ENCODE results near the gene ANTXR1. TPM values are rescaled to one million over a fixed set of nuclear protein-coding genes. Genes with fewer than 3 reads are reported as not detected.

ANTXR1 gene
- total RNA-seq, 5 donors from 2014 or later (not counting 1 experiment from before 2014, with no cell fraction given) = 0.19 to 0.79 (median 0.63) TPM; not detected in 1

GRCh38 chr2:69067866-69068265 lies 54.9 kb downstream of the ANTXR1 start:
- Histone ChIP-seq H3K9me3 (no peaks in the 10 kb centered on the region), H3K27ac (ENCODE audit: low read length) (no peak overlapping the region), H3K36me3 (ENCODE audit: control insufficient read depth in 2 of 2, extremely low read depth in 1 of 2, insufficient read depth in 1 of 2, low read length in 1 of 2) (no peaks in the 10 kb centered on the region), H3K4me3 (ENCODE audit: control insufficient read depth in 1 of 2, extremely low read depth in 1 of 2, low read length in 1 of 2) (no peak overlapping the region), H3K4me1 (ENCODE audit: control insufficient read depth in 1 of 2, extremely low read depth in 1 of 2, insufficient read depth in 2 of 2, low read length in 2 of 2) (no peaks in the 10 kb centered on the region), H3K27me3 (replicated peaks in 1 of 2; ENCODE audit: control insufficient read depth in 2 of 2, extremely low read depth in 1 of 2, insufficient read depth in 2 of 2, low read length in 1 of 2) (peaks cover 0 to 9% of the 10 kb centered on the region in 2 experiments)
- no peaks in the 10 kb centered on the region for H3K36me3 Mint-ChIP-seq
- no peak overlapping the region for H3K4me3 Mint-ChIP-seq
- DNase-seq (no peak), ATAC-seq (replicated peaks in 1 of 4) (no peak)
- H3K27me3 Mint-ChIP-seq = peaks cover 9 to 18% of the 10 kb centered on the region in 2 donors
- no peaks in the 10 kb centered on the region for H3K4me1 Mint-ChIP-seq
- peaks cover 0 to 8% (median 4%) of the 10 kb centered on the region in 3 donors for H3K9me3 Mint-ChIP-seq
- H3K27ac Mint-ChIP-seq = no peak overlapping the region
- POLR2A ChIA-PET = no interaction called here
- CTCF ChIA-PET = no interaction called here

- Histone ChIP-seq H3K27me3 (replicated peaks in 1 of 2; ENCODE audit: control insufficient read depth in 2 of 2, extremely low read depth in 1 of 2, insufficient read depth in 2 of 2, low read length in 1 of 2) (peaks cover 0 to 5% of the 10 kb centered on the region in 2 experiments), H3K9me3 (no peaks in the 10 kb centered on the region), H3K4me1 (ENCODE audit: control insufficient read depth in 1 of 2, extremely low read depth in 1 of 2, insufficient read depth in 2 of 2, low read length in 2 of 2) (no peaks in the 10 kb centered on the region), H3K36me3 (ENCODE audit: control insufficient read depth in 2 of 2, extremely low read depth in 1 of 2, insufficient read depth in 1 of 2, low read length in 1 of 2) (no peaks in the 10 kb centered on the region), H3K27ac (ENCODE audit: low read length) (no peak overlapping the region), H3K4me3 (ENCODE audit: control insufficient read depth in 1 of 2, extremely low read depth in 1 of 2, low read length in 1 of 2) (no peak overlapping the region)
- DNase-seq (no peak), ATAC-seq (replicated peaks in 1 of 4) (no peak)
- CTCF ChIA-PET = no interaction called here
- WGBS (ENCODE audit: insufficient coverage) = 75% methylated on average over 1 of the region's 3 CpGs
- no peaks in the 10 kb centered on the region for H3K4me1 Mint-ChIP-seq
- POLR2A ChIA-PET = no interaction called here
- H3K27me3 Mint-ChIP-seq = peaks cover 9 to 13% of the 10 kb centered on the region in 2 donors
- H3K27ac Mint-ChIP-seq = no peak overlapping the region
- no peaks in the 10 kb centered on the region for H3K36me3 Mint-ChIP-seq
- H3K4me3 Mint-ChIP-seq = no peak overlapping the region
- no peaks in the 10 kb centered on the region for H3K9me3 Mint-ChIP-seq
Observed at GRCh38 chr2:69070969-69071368, 58.0 kb downstream of the ANTXR1 start.

- ChIA-PET POLR2A (no interaction called here), CTCF (no interaction called here)
- DNase-seq (no peak), ATAC-seq (replicated peaks in 1 of 4) (no peak)
- Mint-ChIP-seq H3K27me3 (peaks cover 10 to 12% of the 10 kb centered on the region in 2 donors), H3K4me1 (no peaks in the 10 kb centered on the region), H3K36me3 (no peaks in the 10 kb centered on the region), H3K9me3 (no peaks in the 10 kb centered on the region), H3K27ac (no peak overlapping the region), H3K4me3 (no peak overlapping the region)
- no CpG with 5 or more reads among the region's 1 CpG for WGBS (ENCODE audit: insufficient coverage)
- Histone ChIP-seq H3K4me3 (ENCODE audit: control insufficient read depth in 1 of 2, extremely low read depth in 1 of 2, low read length in 1 of 2) (no peak overlapping the region), H3K36me3 (ENCODE audit: control insufficient read depth in 2 of 2, extremely low read depth in 1 of 2, insufficient read depth in 1 of 2, low read length in 1 of 2) (no peaks in the 10 kb centered on the region), H3K4me1 (ENCODE audit: control insufficient read depth in 1 of 2, extremely low read depth in 1 of 2, insufficient read depth in 2 of 2, low read length in 2 of 2) (no peaks in the 10 kb centered on the region), H3K27me3 (replicated peaks in 1 of 2; ENCODE audit: control insufficient read depth in 2 of 2, extremely low read depth in 1 of 2, insufficient read depth in 2 of 2, low read length in 1 of 2) (peaks cover 0 to 5% of the 10 kb centered on the region in 2 experiments), H3K27ac (ENCODE audit: low read length) (no peak overlapping the region), H3K9me3 (no peaks in the 10 kb centered on the region)
Observed at GRCh38 chr2:69073928-69074570, 61.1 kb downstream of the ANTXR1 start.

GRCh38 chr2:69074918-69075317 lies 61.9 kb downstream of the ANTXR1 start:
- H3K4me3 Mint-ChIP-seq = no peak overlapping the region
- DNase-seq (no peak), ATAC-seq (replicated peaks in 1 of 4) (no peak)
- no peaks in the 10 kb centered on the region for H3K9me3 ChIP-seq
- no peaks in the 10 kb centered on the region for H3K4me1 Mint-ChIP-seq
- POLR2A ChIA-PET = no interaction called here
- no peaks in the 10 kb centered on the region for H3K4me1 ChIP-seq (ENCODE audit: control insufficient read depth in 1 of 2, extremely low read depth in 1 of 2, insufficient read depth in 2 of 2, low read length in 2 of 2)
- no peaks in the 10 kb centered on the region for H3K9me3 Mint-ChIP-seq
- H3K36me3 Mint-ChIP-seq = no peaks in the 10 kb centered on the region
- peaks cover 0 to 5% of the 10 kb centered on the region in 2 experiments for H3K27me3 ChIP-seq (replicated peaks in 1 of 2; ENCODE audit: control insufficient read depth in 2 of 2, extremely low read depth in 1 of 2, insufficient read depth in 2 of 2, low read length in 1 of 2)
- H3K4me3 ChIP-seq (ENCODE audit: control insufficient read depth in 1 of 2, extremely low read depth in 1 of 2, low read length in 1 of 2) = no peak overlapping the region
- H3K27ac Mint-ChIP-seq = no peak overlapping the region
- peaks cover 12% of the 10 kb centered on the region in 2 donors for H3K27me3 Mint-ChIP-seq
- no peak overlapping the region for H3K27ac ChIP-seq (ENCODE audit: low read length)
- CTCF ChIA-PET = no interaction called here
- 80% methylated on average over 1 of the region's 4 CpGs for WGBS (ENCODE audit: insufficient coverage)
- H3K36me3 ChIP-seq (ENCODE audit: control insufficient read depth in 2 of 2, extremely low read depth in 1 of 2, insufficient read depth in 1 of 2, low read length in 1 of 2) = no peaks in the 10 kb centered on the region

GRCh38 chr2:69075486-69075885 lies 62.5 kb downstream of the ANTXR1 start:
- Mint-ChIP-seq H3K27me3 (peaks cover 12% of the 10 kb centered on the region in 2 donors), H3K9me3 (no peaks in the 10 kb centered on the region), H3K4me3 (no peak overlapping the region), H3K36me3 (no peaks in the 10 kb centered on the region), H3K4me1 (no peaks in the 10 kb centered on the region), H3K27ac (no peak overlapping the region)
- H3K9me3 ChIP-seq = no peaks in the 10 kb centered on the region
- WGBS (ENCODE audit: insufficient coverage) = no CpG with 5 or more reads among the region's 1 CpG
- no peak overlapping the region for H3K4me3 ChIP-seq (ENCODE audit: control insufficient read depth in 1 of 2, extremely low read depth in 1 of 2, low read length in 1 of 2)
- no peaks in the 10 kb centered on the region for H3K4me1 ChIP-seq (ENCODE audit: control insufficient read depth in 1 of 2, extremely low read depth in 1 of 2, insufficient read depth in 2 of 2, low read length in 2 of 2)
- DNase-seq (no peak), ATAC-seq (replicated peaks in 1 of 4) (no peak)
- H3K27ac ChIP-seq (ENCODE audit: low read length) = no peak overlapping the region
- H3K36me3 ChIP-seq (ENCODE audit: control insufficient read depth in 2 of 2, extremely low read depth in 1 of 2, insufficient read depth in 1 of 2, low read length in 1 of 2) = no peaks in the 10 kb centered on the region
- H3K27me3 ChIP-seq (replicated peaks in 1 of 2; ENCODE audit: control insufficient read depth in 2 of 2, extremely low read depth in 1 of 2, insufficient read depth in 2 of 2, low read length in 1 of 2) = peaks cover 0 to 5% of the 10 kb centered on the region in 2 experiments
- ChIA-PET POLR2A (no interaction called here), CTCF (no interaction called here)

- no peak for ATAC-seq (replicated peaks in 1 of 4)
Observed at GRCh38 chr2:69076601-69077000, 63.6 kb downstream of the ANTXR1 start.

More at GRCh38 chr2:69076601-69077000, 63.6 kb downstream of the ANTXR1 start:
- no peak overlapping the region for H3K27ac Mint-ChIP-seq
- H3K4me1 Mint-ChIP-seq = no peaks in the 10 kb centered on the region
- no CpG with 5 or more reads among the region's 2 CpGs for WGBS (ENCODE audit: insufficient coverage)
- H3K27ac ChIP-seq (ENCODE audit: low read length) = no peak overlapping the region
- no peaks in the 10 kb centered on the region for H3K9me3 ChIP-seq
- CTCF ChIA-PET = no interaction called here
- no peak overlapping the region for H3K4me3 ChIP-seq (ENCODE audit: control insufficient read depth in 1 of 2, extremely low read depth in 1 of 2, low read length in 1 of 2)
- peaks cover 13 to 18% of the 10 kb centered on the region in 2 donors for H3K27me3 Mint-ChIP-seq
- H3K4me1 ChIP-seq (ENCODE audit: control insufficient read depth in 1 of 2, extremely low read depth in 1 of 2, insufficient read depth in 2 of 2, low read length in 2 of 2) = no peaks in the 10 kb centered on the region
- peaks cover 0 to 5% of the 10 kb centered on the region in 2 experiments for H3K27me3 ChIP-seq (replicated peaks in 1 of 2; ENCODE audit: control insufficient read depth in 2 of 2, extremely low read depth in 1 of 2, insufficient read depth in 2 of 2, low read length in 1 of 2)
- H3K36me3 Mint-ChIP-seq = no peaks in the 10 kb centered on the region
- DNase-seq = no peak
- H3K4me3 Mint-ChIP-seq = no peak overlapping the region
- no peaks in the 10 kb centered on the region for H3K36me3 ChIP-seq (ENCODE audit: control insufficient read depth in 2 of 2, extremely low read depth in 1 of 2, insufficient read depth in 1 of 2, low read length in 1 of 2)
- POLR2A ChIA-PET = no interaction called here
- H3K9me3 Mint-ChIP-seq = no peaks in the 10 kb centered on the region

Measured in T-cell (primary cell).